ENCODE data around the gene SLC38A2. TPM values are rescaled to one million over a fixed set of nuclear protein-coding genes. Genes with fewer than 3 reads are reported as not detected.
A peak's percentile ranks its signal among the peaks of the same experiment; 100 is the strongest.

The SLC38A2 gene
- total RNA-seq, 2 experiments from 2014 or later = 213 to 222 TPM

DNA sequence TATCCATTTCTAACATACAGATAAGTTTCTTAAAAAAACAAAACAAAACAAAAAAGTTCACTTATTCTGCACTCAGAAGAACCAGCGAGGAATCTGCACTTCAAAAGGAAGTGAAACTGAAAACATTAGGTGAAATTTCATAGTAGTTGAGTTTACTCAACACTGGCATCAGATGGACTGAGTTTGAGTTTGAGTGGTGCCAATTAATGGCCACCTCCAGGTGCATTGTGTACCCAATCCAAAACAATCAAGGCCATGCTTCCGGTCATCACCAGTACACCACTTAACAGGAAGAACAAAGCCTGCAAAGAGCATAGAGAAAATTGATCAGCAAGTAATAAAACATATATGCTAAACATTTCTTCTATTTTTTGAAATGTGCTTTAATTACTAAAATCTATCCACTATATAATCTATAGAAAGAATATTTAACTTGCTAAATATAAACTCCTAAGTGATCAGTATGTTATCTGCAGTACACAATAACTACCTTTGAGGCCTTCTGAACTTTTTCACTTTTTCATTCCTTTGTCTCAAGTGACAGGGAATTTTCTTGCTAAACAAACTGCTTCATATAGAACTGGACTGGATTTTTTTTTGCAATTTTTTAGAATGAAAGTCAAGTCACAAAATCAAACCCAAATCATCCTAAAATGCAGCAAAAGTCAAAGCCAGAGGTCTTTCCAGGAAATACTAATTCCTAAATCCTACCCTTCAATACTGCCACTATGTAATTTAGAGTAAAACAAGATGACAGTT, 11.5 kb downstream of the SLC38A2 start:
- Mint-ChIP-seq H3K9me3 (no peaks in the 10 kb centered on the region), H3K27ac (peak overlapping the region; percentile 57), H3K4me1 (ENCODE audit: low read depth) (peaks cover 60% of the 10 kb centered on the region), H3K27me3 (no peaks in the 10 kb centered on the region), H3K36me3 (ENCODE audit: low read depth) (peaks cover 80% of the 10 kb centered on the region), H3K4me3 (no peak overlapping the region)
- Histone ChIP-seq H3K36me3 (ENCODE audit: insufficient read depth, low read length) (peaks cover 75% of the 10 kb centered on the region), H3K27me3 (ENCODE audit: control insufficient read depth in 1 of 2, insufficient read depth in 2 of 2, low read length in 2 of 2) (no peaks in the 10 kb centered on the region), H3K4me3 (ENCODE audit: low read length) (no peak overlapping the region), H3K27ac (ENCODE audit: low read depth in 1 of 2, low read length in 2 of 2) (no peak overlapping the region), H3K9me3 (ENCODE audit: control insufficient read depth in 1 of 2, insufficient read depth in 1 of 2, low read length in 2 of 2) (no peaks in the 10 kb centered on the region), H3K4me1 (ENCODE audit: insufficient read depth, low read length) (no peaks in the 10 kb centered on the region)
- ATAC-seq (ENCODE audit: poor library complexity) (no peak), DNase-seq (no peak)
- POLR2A ChIA-PET = interaction anchor here (1.3 kb wide), 1 partner anchor 11 kb away, joined by 4 read pairs; no protein-coding TSS in a partner anchor
- CTCF ChIA-PET = no interaction called here
- TF ChIP-seq, protein P1, sequence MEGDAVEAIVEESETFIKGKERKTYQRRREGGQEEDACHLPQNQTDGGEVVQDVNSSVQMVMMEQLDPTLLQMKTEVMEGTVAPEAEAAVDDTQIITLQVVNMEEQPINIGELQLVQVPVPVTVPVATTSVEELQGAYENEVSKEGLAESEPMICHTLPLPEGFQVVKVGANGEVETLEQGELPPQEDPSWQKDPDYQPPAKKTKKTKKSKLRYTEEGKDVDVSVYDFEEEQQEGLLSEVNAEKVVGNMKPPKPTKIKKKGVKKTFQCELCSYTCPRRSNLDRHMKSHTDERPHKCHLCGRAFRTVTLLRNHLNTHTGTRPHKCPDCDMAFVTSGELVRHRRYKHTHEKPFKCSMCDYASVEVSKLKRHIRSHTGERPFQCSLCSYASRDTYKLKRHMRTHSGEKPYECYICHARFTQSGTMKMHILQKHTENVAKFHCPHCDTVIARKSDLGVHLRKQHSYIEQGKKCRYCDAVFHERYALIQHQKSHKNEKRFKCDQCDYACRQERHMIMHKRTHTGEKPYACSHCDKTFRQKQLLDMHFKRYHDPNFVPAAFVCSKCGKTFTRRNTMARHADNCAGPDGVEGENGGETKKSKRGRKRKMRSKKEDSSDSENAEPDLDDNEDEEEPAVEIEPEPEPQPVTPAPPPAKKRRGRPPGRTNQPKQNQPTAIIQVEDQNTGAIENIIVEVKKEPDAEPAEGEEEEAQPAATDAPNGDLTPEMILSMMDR (IDR thresholded peaks at IDR 0.05) = no peak
- intact Hi-C loops (cut with DNase I, micrococcal nuclease) = loop anchor here in 1 of 2 experiments (10.0 kb wide), 1 partner anchor 376 kb away; no protein-coding TSS in a partner anchor

DNA sequence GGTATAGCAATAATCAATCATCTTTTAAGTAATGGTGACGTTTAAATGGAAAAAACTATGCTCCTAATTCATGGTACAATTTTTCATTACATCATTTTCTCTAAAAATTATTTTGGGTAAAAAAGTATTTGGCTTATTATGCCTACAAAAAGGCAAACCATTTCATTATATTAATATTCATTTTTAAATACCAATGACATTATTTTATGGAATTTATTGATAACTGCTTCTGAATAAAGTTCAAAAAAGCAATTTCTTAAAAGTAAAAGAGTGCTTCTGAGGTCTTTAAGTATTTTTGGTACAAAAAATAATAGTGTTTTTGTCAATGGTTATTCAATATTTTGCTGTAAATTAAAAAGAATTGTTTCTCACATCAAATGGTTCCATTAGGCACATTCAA, 12.2 kb downstream of the SLC38A2 start:
- ChIA-PET CTCF (no interaction called here), POLR2A (interaction anchor here (0.6 kb wide), 1 partner anchor 11 kb away, joined by 3 read pairs; no protein-coding TSS in a partner anchor)
- ATAC-seq (ENCODE audit: poor library complexity) (no peak), DNase-seq (no peak)
- Histone ChIP-seq H3K9me3 (ENCODE audit: control insufficient read depth in 1 of 2, insufficient read depth in 1 of 2, low read length in 2 of 2) (no peaks in the 10 kb centered on the region), H3K36me3 (ENCODE audit: insufficient read depth, low read length) (peaks cover 67% of the 10 kb centered on the region), H3K27ac (ENCODE audit: low read depth in 1 of 2, low read length in 2 of 2) (no peak overlapping the region), H3K4me1 (ENCODE audit: insufficient read depth, low read length) (no peaks in the 10 kb centered on the region), H3K4me3 (ENCODE audit: low read length) (no peak overlapping the region), H3K27me3 (ENCODE audit: control insufficient read depth in 1 of 2, insufficient read depth in 2 of 2, low read length in 2 of 2) (no peaks in the 10 kb centered on the region)
- peaks cover 53% of the 10 kb centered on the region for H3K4me1 Mint-ChIP-seq (ENCODE audit: low read depth)
- H3K36me3 Mint-ChIP-seq (ENCODE audit: low read depth) = peaks cover 73% of the 10 kb centered on the region
- H3K27me3 Mint-ChIP-seq = no peaks in the 10 kb centered on the region
- TF ChIP-seq, protein P1 (IDR thresholded peaks at IDR 0.05) = no peak
- H3K27ac Mint-ChIP-seq = peak overlapping the region; percentile 57
- H3K9me3 Mint-ChIP-seq = no peaks in the 10 kb centered on the region
- H3K4me3 Mint-ChIP-seq = no peak overlapping the region
- intact Hi-C loops (cut with DNase I, micrococcal nuclease) = loop anchor here in 1 of 2 experiments (10.0 kb wide), 1 partner anchor 376 kb away; no protein-coding TSS in a partner anchor

DNA sequence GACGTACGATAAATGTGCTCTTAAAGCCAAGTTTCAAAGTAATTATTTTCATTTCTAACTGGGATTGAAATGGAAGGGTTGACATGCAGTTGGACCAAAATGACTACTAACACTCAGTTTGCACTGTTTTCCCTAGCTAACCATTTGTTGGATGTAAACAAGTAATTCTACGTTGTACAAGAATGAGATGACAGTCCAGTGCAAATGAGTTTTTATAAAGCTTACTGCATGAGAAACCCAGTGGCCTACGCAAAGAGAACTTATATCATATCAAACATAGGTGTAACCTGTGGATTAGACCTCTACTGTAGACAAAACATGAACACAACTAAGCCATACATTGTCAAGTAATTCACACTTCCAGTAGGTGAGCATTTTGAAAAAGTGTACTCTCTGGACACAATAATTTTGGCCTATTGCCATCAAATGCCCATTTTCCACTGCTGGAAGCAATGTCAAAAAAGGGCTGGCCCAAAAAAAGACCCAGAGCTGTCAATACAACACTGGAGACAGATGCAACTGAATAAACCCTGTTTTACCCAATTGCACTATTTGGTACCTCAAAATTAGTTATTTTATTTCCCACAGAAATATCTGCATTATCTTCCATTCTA, 12.8 kb downstream of the SLC38A2 start:
- Histone ChIP-seq H3K27me3 (ENCODE audit: control insufficient read depth in 1 of 2, insufficient read depth in 2 of 2, low read length in 2 of 2) (no peaks in the 10 kb centered on the region), H3K9me3 (ENCODE audit: control insufficient read depth in 1 of 2, insufficient read depth in 1 of 2, low read length in 2 of 2) (no peaks in the 10 kb centered on the region), H3K4me3 (ENCODE audit: low read length) (no peak overlapping the region), H3K27ac (ENCODE audit: low read depth in 1 of 2, low read length in 2 of 2) (no peak overlapping the region), H3K36me3 (ENCODE audit: insufficient read depth, low read length) (peaks cover 62% of the 10 kb centered on the region), H3K4me1 (ENCODE audit: insufficient read depth, low read length) (no peaks in the 10 kb centered on the region)
- ATAC-seq (ENCODE audit: poor library complexity) (no peak), DNase-seq (no peak)
- Mint-ChIP-seq H3K27me3 (no peaks in the 10 kb centered on the region), H3K27ac (peak overlapping the region; percentile 33), H3K4me1 (ENCODE audit: low read depth) (peaks cover 50% of the 10 kb centered on the region), H3K9me3 (no peaks in the 10 kb centered on the region), H3K4me3 (no peak overlapping the region), H3K36me3 (ENCODE audit: low read depth) (peaks cover 67% of the 10 kb centered on the region)
- CTCF ChIA-PET = no interaction called here
- POLR2A ChIA-PET = interaction anchor here (0.6 to 1.5 kb wide), 4 partner anchors 11 to 369 kb away, joined by 3 to 9 read pairs (median 4); partner anchors contain the start of gene SLC38A2
- intact Hi-C loops (cut with DNase I, micrococcal nuclease) = loop anchor here in 1 of 2 experiments (10.0 kb wide), 1 partner anchor 375 kb away; no protein-coding TSS in a partner anchor
- TF ChIP-seq, protein P1 (IDR thresholded peaks at IDR 0.05) = no peak

Data from CD4-positive, alpha-beta T cell (primary cell).